ENCODE data around the gene SLC11A1. TPM values are rescaled to one million over a fixed set of nuclear protein-coding genes. Genes with fewer than 3 reads are reported as not detected.

The SLC11A1 gene
- total RNA-seq, 2 donors from 2014 or later: 8.7 to 22.1 TPM

DNA sequence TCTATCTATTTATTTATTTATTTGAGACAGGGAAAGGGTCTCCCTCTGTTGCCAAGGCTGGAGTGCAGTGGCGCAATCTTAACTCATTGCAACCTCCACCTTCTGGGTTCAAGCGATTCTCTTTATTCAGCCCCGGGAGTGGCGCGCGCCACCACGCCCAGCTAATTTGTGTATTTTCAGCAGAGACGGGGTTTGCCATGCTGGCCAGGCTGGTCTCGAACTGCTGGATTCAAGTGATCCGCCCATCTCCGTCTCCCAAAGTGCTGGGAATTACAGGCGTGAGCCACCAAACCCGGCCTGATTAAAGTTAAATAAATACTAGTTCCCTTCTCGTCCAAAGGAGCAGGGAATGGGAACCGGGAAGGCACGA is 13.4 kb downstream of the SLC11A1 start:
- Histone ChIP-seq H3K4me3 (peak overlapping the region; percentile 93 to 96), H3K4me1 (peaks cover 0 to 32% of the 10 kb centered on the region in 2 donors), H3K36me3 (no peaks in the 10 kb centered on the region), H3K27me3 (no peaks in the 10 kb centered on the region), H3K27ac (peak overlapping the region; percentile 98 to 99), H3K9me3 (no peaks in the 10 kb centered on the region)
- TF ChIP-seq, protein P1, sequence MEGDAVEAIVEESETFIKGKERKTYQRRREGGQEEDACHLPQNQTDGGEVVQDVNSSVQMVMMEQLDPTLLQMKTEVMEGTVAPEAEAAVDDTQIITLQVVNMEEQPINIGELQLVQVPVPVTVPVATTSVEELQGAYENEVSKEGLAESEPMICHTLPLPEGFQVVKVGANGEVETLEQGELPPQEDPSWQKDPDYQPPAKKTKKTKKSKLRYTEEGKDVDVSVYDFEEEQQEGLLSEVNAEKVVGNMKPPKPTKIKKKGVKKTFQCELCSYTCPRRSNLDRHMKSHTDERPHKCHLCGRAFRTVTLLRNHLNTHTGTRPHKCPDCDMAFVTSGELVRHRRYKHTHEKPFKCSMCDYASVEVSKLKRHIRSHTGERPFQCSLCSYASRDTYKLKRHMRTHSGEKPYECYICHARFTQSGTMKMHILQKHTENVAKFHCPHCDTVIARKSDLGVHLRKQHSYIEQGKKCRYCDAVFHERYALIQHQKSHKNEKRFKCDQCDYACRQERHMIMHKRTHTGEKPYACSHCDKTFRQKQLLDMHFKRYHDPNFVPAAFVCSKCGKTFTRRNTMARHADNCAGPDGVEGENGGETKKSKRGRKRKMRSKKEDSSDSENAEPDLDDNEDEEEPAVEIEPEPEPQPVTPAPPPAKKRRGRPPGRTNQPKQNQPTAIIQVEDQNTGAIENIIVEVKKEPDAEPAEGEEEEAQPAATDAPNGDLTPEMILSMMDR (IDR thresholded peaks at IDR 0.05): no peak
- DNase-seq (ENCODE audit: low spot score): no peak

DNA sequence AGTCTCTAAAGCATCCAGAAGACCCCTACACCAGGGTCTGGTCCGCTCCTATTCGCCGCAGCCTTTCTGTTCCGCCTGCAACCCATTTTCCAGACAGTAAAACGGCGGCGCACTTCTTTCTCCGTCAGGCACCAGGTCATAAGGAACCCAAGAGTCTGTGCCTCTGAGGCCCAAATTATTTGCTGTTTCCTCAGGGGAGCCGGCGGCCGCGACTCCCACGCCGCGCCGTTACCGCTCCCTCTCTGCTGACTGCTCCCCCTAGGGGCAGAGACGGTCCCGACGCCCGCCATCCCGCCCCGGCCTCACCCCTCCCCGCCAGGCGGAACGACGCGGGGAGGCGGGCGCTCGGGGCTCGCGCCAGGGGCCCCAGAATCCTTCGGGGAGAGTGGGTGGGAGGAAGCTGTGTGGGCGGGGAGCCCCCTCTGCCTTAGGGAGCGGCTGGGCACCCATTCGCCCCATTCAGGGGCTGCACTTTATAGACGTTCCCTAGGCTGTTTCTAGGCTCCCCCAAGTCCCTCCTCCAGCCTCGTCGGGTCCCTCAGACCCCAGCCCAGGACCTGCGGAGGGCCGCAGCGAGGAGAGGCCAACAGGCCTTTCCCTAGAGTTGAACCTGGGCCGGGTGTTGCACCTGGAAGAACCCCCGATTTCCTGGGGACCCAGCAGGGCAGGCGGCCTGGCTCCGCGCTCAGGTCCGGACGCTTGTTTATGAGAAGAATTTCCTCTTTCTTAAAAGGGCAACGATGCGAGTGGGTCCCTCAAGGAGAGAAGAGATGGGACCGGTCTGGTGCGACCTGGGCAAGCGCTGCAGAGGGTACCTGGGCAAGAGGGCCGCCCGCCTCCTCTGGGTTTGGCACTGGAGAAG is 14.0 kb downstream of the SLC11A1 start:
- H3K4me3 ChIP-seq: peak overlapping the region; percentile 93 to 96
- H3K36me3 ChIP-seq: no peaks in the 10 kb centered on the region
- no peaks in the 10 kb centered on the region for H3K27me3 ChIP-seq
- H3K9me3 ChIP-seq: no peaks in the 10 kb centered on the region
- H3K27ac ChIP-seq: peak overlapping the region; percentile 98 to 99
- peaks cover 0 to 37% of the 10 kb centered on the region in 2 donors for H3K4me1 ChIP-seq
- peak; percentile 93 for DNase-seq (ENCODE audit: low spot score)
- TF ChIP-seq, protein P1 (IDR thresholded peaks at IDR 0.05): peak; percentile 94 to 98

DNA sequence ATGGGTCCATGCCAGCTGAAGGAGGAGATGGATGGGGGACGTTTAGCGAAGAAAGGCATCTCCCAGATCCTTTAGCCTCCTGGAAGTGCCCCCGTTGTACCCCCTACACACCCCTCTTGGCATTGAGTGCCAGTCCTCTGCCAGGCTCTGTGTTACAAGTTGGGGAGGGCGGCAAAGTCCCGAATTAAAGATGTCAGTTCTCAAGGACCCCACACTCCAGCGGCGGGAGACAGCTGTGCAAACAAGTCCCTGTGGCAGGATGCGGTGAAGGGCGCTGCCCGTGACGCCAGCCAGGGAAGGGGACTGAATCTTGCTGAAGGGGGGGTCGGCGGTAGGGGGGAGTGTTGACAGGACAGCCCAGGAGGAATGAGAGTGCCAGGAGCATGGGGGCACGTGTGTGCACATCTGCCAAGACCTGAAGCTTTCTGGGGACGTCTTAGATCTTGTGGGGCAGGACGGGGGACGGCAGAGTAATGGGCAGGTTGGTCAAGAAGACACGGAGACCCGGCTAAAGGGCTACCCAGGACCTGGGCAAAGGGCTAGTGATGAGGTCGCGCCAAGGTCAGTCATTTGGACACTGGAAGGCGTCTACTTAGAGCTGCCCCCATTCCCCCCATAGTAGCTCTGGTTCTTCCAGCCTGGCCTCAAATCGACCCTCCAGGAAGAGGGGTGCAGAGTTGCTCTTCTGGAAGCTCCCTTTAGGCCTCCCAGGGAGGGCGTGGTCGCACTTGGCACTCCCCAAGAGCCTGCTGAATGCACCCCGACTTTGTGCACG is 14.8 kb downstream of the SLC11A1 start:
- Histone ChIP-seq H3K4me3 (peak overlapping the region; percentile 93 to 96), H3K36me3 (peaks cover 6% of the 10 kb centered on the region), H3K9me3 (no peaks in the 10 kb centered on the region), H3K27ac (peak overlapping the region; percentile 98 to 99), H3K4me1 (peaks cover 0 to 45% of the 10 kb centered on the region in 2 donors), H3K27me3 (no peaks in the 10 kb centered on the region)
- TF ChIP-seq, protein P1 (IDR thresholded peaks at IDR 0.05): no peak
- peak; percentile 87 for DNase-seq (ENCODE audit: low spot score)

GRCh38 chr2:218397463-218397819 is 15.4 kb downstream of the SLC11A1 start:
- Histone ChIP-seq H3K9me3 (no peaks in the 10 kb centered on the region), H3K27ac (peak overlapping the region; percentile 98 to 99), H3K27me3 (no peaks in the 10 kb centered on the region), H3K4me3 (peak overlapping the region; percentile 93 to 96), H3K36me3 (peaks cover 11% of the 10 kb centered on the region), H3K4me1 (peaks cover 0 to 51% of the 10 kb centered on the region in 2 donors)
- TF ChIP-seq, protein P1 (IDR thresholded peaks at IDR 0.05): no peak
- no peak for DNase-seq (ENCODE audit: low spot score)

- H3K27ac ChIP-seq: peak overlapping the region; percentile 98 to 99
- peak; percentile 86 for DNase-seq (ENCODE audit: low spot score)
- H3K4me1 ChIP-seq: peaks cover 0 to 55% of the 10 kb centered on the region in 2 donors
- peak overlapping the region; percentile 93 to 96 for H3K4me3 ChIP-seq
- TF ChIP-seq, protein P1 (IDR thresholded peaks at IDR 0.05): no peak
- H3K36me3 ChIP-seq: peaks cover 16% of the 10 kb centered on the region
- no peaks in the 10 kb centered on the region for H3K27me3 ChIP-seq
- no peaks in the 10 kb centered on the region for H3K9me3 ChIP-seq
Measured at GRCh38 chr2:218397820-218398436, 15.9 kb downstream of the SLC11A1 start.

Measured in right atrium auricular region (tissue), 2 donors.